CD4-positive, alpha-beta memory T cell (primary cell): ENCODE measurements around the gene EPHB4. TPM values are rescaled to one million over a fixed set of nuclear protein-coding genes. Genes with fewer than 3 reads are reported as not detected.
"Not testable (repeated sequence)": the region's sequence is repeated elsewhere in the genome, so short reads cannot be mapped to it uniquely, and the experiment has no call there.

Experiments used
- CTCF ChIA-PET: fragments of 350-600 bp; sonication (Branson Sonifier 250); formaldehyde crosslinking; loops from one replicate; lab custom pipeline; 2021; ENCODE audit warnings: inconsistent platforms; ENCODE audit not compliant: partially characterized antibody; lab: Charles Lee
- POLR2A ChIA-PET: fragments of 350-600 bp; sonication (Branson Sonifier 250); formaldehyde crosslinking; loops from one replicate; lab custom pipeline; 2021; ENCODE audit not compliant: partially characterized antibody; lab: Charles Lee
- DNase-seq, 5 donors: peaks; one replicate each; pipeline versions ENCODE4 v3.0.0 to v3.0.0-alpha.2; 2020 to 2022; ENCODE audit warnings: mixed read lengths in 1 of 5
- H3K27ac ChIP-seq: one replicate; pipeline ENCODE4 v1.7.0; 2013; ENCODE audit warnings: low read depth, low read length
- H3K27me3 ChIP-seq: 2 replicates; pipeline ENCODE4 v1.7.0; 2013; ENCODE audit warnings: mild to moderate bottlenecking, low read length, moderate library complexity; ENCODE audit not compliant: insufficient read depth
- H3K36me3 ChIP-seq: 2 replicates; pipeline ENCODE4 v1.7.0; 2013; ENCODE audit warnings: mild to moderate bottlenecking, low read length, moderate library complexity; ENCODE audit not compliant: insufficient read depth
- H3K4me1 ChIP-seq: 2 replicates; pipeline ENCODE4 v1.7.0; 2013; ENCODE audit warnings: mild to moderate bottlenecking, low read length, moderate library complexity; ENCODE audit not compliant: insufficient read depth
- H3K4me3 ChIP-seq, 2 donors: one replicate each; pipeline ENCODE4 v1.7.0; 2013; ENCODE audit warnings: low read length in 2 of 2, mild to moderate bottlenecking in 1 of 2
- H3K9me3 ChIP-seq, 2 donors: one replicate each; pipeline ENCODE4 v1.7.0; 2013; ENCODE audit warnings: low read length in 2 of 2, control low read depth in 1 of 2; ENCODE audit not compliant: control insufficient read depth in 1 of 2
- H3K27ac Mint-ChIP-seq, 7 donors: one replicate each; pipeline ENCODE4 v1.8.0; 2020 to 2021; ENCODE audit warnings: mixed read lengths in 7 of 7, mild to moderate bottlenecking in 6 of 7, inconsistent platforms in 3 of 7, moderate library complexity in 3 of 7
- H3K27me3 Mint-ChIP-seq, 2 donors: one replicate each; pipeline ENCODE4 v1.8.0; 2020 to 2021; ENCODE audit warnings: mixed read lengths in 2 of 2
- H3K36me3 Mint-ChIP-seq, 2 donors: one replicate each; pipeline ENCODE4 v1.8.0; 2020 to 2021; ENCODE audit warnings: mixed read lengths in 2 of 2, inconsistent platforms in 1 of 2, mild to moderate bottlenecking in 1 of 2
- H3K4me1 Mint-ChIP-seq, 4 donors: one replicate each; pipeline ENCODE4 v1.8.0; 2020 to 2021; ENCODE audit warnings: mixed read lengths in 4 of 4, mild to moderate bottlenecking in 1 of 4
- H3K4me3 Mint-ChIP-seq, 8 donors: one replicate each; pipeline ENCODE4 v1.8.0; 2020 to 2021; ENCODE audit warnings: mixed read lengths in 8 of 8, mild to moderate bottlenecking in 7 of 8, moderate library complexity in 6 of 8, inconsistent platforms in 3 of 8
- H3K9me3 Mint-ChIP-seq, 8 donors: one replicate each; pipeline ENCODE4 v1.8.0; 2020 to 2021; ENCODE audit warnings: mixed read lengths in 8 of 8, mild to moderate bottlenecking in 5 of 8, inconsistent platforms in 3 of 8, moderate library complexity in 1 of 8
- intact Hi-C: fragments of 100-400 bp; cut with micrococcal nuclease; formaldehyde crosslinking; loops from one replicate; pipeline ENCODE4 v1.15.1; 2023
- polyA plus RNA-seq, 2 donors: library from polyadenylated mRNA; unstranded; fragments of 300-500 nt; fragmentation: Illumina TruSeq; gene quantifications; one replicate each; pipeline ENCODE4 v1.2.3, GENCODE V29; 2021
- total RNA-seq, 2 experiments: library from RNA; stranded (reverse); gene quantifications; one replicate each; pipeline ENCODE4 v1.2.3, GENCODE V29; 2021

EPHB4 gene
- total and polyA plus RNA-seq, 4 experiments from 2014 or later, result 0.08 to 5.2 (median 3.3) TPM; not detected in 1

DNA sequence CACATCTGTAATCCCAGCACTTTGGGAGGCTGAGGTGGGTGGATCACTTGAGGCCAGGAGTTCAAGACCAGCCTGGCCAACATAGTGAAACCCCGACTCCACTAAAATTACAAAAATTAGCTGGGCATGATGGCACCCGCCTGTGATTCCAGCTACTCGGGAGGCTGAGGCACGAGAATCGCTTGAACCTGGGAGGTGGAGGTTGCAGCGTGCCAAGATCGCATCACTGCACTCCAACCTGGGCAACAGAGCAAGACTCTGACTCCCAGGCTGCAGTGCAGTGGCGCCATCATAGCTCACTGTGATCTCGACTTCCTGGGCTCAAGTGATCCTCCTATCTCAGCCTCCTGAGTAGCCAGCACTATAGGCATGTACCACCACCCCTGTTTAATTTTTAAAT is 27.6 kb upstream of the EPHB4 start:
- H3K27ac ChIP-seq, H3K36me3 ChIP-seq, H3K9me3 ChIP-seq, H3K9me3 Mint-ChIP-seq, H3K27me3 Mint-ChIP-seq, H3K27me3 ChIP-seq, DNase-seq, H3K4me3 Mint-ChIP-seq, H3K4me3 ChIP-seq: not testable (repeated sequence)
- intact Hi-C loops, result loop anchor here (5.0 kb wide), 1 partner anchor 163 kb away; the partner anchor contains the start of gene GIGYF1
- peaks cover 25% of the 10 kb centered on the region for H3K4me1 ChIP-seq
- Mint-ChIP-seq H3K36me3 (peaks cover 18 to 29% of the 10 kb centered on the region in 2 donors), H3K4me1 (peaks cover 11 to 36% (median 20%) of the 10 kb centered on the region in 4 donors), H3K27ac (peak overlapping the region in 2 of 7 donors; percentile 84 to 91)
- ChIA-PET CTCF (interaction anchor here (0.6 kb wide), 1 partner anchor 37 kb away, joined by 3 read pairs; no protein-coding TSS in a partner anchor), POLR2A (interaction anchor here (1.5 to 2.0 kb wide), 2 partner anchors 12 to 20 kb away, joined by 5 to 6 read pairs; partner anchors contain the start of genes SRRT and TRIP6)

DNA sequence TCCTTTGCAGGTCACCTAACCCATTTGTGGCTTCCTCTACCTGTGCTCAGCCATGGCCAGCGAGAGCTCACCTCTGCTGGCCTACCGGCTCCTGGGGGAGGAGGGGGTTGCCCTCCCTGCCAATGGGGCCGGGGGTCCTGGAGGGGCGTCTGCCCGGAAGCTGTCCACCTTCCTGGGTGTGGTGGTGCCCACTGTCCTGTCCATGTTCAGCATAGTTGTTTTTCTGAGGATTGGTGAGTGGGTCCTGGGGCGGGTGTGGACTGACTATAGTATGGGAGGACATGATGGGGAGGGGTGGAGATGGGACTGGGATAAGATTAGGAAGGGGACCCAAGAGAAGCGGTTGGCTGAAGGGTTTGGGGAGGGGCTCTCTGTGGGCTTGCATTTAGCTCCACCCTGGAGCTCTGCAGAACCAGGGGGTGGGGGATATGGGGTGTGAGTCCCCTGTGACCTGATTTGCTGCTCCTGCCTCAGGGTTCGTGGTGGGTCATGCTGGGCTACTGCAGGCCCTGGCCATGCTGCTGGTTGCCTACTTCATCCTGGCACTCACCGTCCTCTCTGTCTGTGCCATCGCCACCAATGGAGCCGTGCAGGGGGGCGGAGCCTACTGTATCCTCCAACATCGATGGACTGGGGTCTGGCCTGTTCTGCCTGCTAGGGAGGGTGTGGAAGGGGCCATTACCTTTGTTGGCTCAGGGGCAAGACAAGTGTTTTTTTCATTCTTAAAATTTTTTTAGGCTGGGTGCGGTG is 27.0 kb upstream of the EPHB4 start:
- POLR2A ChIA-PET, result interaction anchor here (1.5 to 2.9 kb wide), 2 partner anchors 21 to 149 kb away, joined by 6 to 33 read pairs; partner anchors contain the start of genes POP7 and SRRT

DNA sequence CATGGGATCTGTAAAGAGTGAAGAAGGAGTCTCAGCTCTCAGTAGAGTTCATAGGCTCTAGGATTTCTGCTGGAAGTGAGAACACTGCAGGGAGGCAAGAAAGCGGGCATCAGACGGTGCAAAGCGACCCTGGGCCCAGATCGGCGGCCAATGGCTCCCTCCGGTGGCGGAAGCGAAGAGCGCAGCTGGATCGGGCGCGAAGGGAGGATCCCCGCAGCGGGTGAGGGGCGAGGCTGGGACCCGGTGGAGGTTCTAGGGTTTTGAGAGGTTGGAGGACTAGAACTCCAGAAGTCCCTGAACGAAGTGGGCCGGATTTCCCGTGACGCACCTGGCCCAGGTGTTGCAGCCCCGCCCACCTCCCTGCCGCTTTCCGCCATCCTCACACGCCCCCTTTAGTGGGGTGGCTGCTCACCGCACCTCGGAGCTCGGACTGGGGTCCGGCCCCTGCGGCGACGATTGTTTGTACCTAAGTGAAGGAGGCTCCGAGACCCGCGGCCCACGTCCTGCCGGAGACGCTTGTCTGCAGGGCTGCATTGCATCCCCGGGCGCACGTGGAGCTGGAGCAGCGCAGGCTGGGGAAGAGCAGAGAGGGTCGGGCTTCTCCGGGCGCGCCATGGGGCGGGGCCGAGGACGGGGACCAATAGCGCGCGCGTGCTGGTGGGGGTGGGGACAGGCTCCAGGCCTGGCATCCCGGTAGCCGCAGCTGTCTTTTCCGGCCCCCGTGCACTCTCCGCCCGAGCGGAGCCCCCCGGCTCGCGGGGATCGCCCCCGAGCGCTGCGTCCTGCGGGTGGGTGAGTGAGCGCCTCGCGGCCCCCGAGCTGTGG is 24.9 kb upstream of the EPHB4 start, which contains the start of gene SLC12A9:
Gene SLC12A9 (plus strand): TSS at position 666 of the 825 bp plus-strand sequence. CDS start 1,485 bp downstream, outside the sequence.
- Histone ChIP-seq H3K4me3 (peak within 1 kb of the TSS; percentile 84 to 86), H3K27me3 (no peaks in the 10 kb centered on the region), H3K9me3 (no peaks in the 10 kb centered on the region), H3K4me1 (peaks cover 25% of the 10 kb centered on the region), H3K36me3 (no peaks in the 10 kb centered on the region), H3K27ac (peak within 1 kb of the TSS; percentile 51)
- Mint-ChIP-seq H3K36me3 (peaks cover 7 to 12% of the 10 kb centered on the region in 2 donors), H3K9me3 (peaks cover 0 to 4% (median 0%) of the 10 kb centered on the region in 8 donors), H3K4me1 (peaks cover 11 to 36% (median 20%) of the 10 kb centered on the region in 4 donors), H3K4me3 (peak within 1 kb of the TSS; percentile 88 to 96 (median 92)), H3K27me3 (no peaks in the 10 kb centered on the region), H3K27ac (peak within 1 kb of the TSS; percentile 88 to 95 (median 93))
- POLR2A ChIA-PET, result interaction anchor here (0.6 to 2.9 kb wide), 20 partner anchors 12 to 662 kb away, joined by 3 to 35 read pairs (median 4); partner anchors contain the start of genes FBXO24, LRCH4, POP7 and SRRT
- intact Hi-C loops, result loop anchor here (1.0 to 5.0 kb wide), 7 partner anchors 15 to 240 kb away; partner anchors contain the start of genes GIGYF1, MOSPD3 and UFSP1
- CTCF ChIA-PET, result interaction anchor here (0.6 to 4.4 kb wide), 26 partner anchors 10 to 424 kb away, joined by 3 to 62 read pairs (median 5); partner anchors contain the start of genes POP7, SRRT, TRIP6 and UFSP1
- peak; percentile 83 to 91 (median 88) for DNase-seq

More for the DNA sequence above, 27.0 kb upstream of the EPHB4 start:
- Histone ChIP-seq H3K27me3 (no peaks in the 10 kb centered on the region), H3K4me1 (peaks cover 25% of the 10 kb centered on the region), H3K4me3 (no peak overlapping the region), H3K9me3 (no peaks in the 10 kb centered on the region), H3K36me3 (peaks cover 7% of the 10 kb centered on the region), H3K27ac (no peak overlapping the region)
- intact Hi-C loops, result loop anchor here (5.0 kb wide), 1 partner anchor 162 kb away; the partner anchor contains the start of gene GIGYF1
- peak overlapping the region in 7 of 8 donors; percentile 39 to 96 (median 92) for H3K4me3 Mint-ChIP-seq
- peaks cover 11 to 36% (median 20%) of the 10 kb centered on the region in 4 donors for H3K4me1 Mint-ChIP-seq
- CTCF ChIA-PET, result interaction anchor here (0.6 to 4.4 kb wide), 5 partner anchors 10 to 289 kb away, joined by 3 to 30 read pairs (median 3); partner anchors contain the start of genes SRRT and UFSP1
- no peaks in the 10 kb centered on the region for H3K9me3 Mint-ChIP-seq
- H3K36me3 Mint-ChIP-seq, result peaks cover 12 to 23% of the 10 kb centered on the region in 2 donors
- H3K27ac Mint-ChIP-seq, result peak overlapping the region in 6 of 7 donors; percentile 5 to 91 (median 39)
- no peak for DNase-seq
- no peaks in the 10 kb centered on the region for H3K27me3 Mint-ChIP-seq

DNA sequence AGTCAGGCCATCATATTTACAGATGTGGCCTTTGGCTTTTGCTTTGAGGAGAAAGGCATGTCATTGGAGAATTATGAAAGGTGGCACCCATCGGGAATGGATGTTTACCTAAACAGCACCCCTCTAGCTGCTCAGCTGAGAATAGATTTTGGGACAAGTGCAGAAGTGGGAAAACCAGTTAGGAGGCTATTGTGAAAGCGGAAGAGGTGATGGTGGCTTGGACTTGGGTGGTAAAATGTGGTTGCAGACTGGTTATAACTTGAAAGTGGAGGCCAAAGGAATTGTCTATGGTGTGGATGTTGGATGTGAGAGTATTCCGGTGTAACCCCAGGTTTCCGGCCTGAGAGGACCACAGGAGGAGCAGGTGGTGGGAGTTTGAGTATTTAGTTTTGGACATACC is 20.0 kb upstream of the EPHB4 start:
- H3K27ac Mint-ChIP-seq, result peak overlapping the region in 1 of 7 donors; percentile 46
- no peaks in the 10 kb centered on the region for H3K9me3 ChIP-seq
- H3K4me1 Mint-ChIP-seq, result peaks cover 3 to 7% (median 4%) of the 10 kb centered on the region in 4 donors
- no peak overlapping the region for H3K27ac ChIP-seq
- ChIA-PET CTCF (interaction anchor here (1.5 kb wide), 1 partner anchor 10 kb away, joined by 4 read pairs; no protein-coding TSS in a partner anchor), POLR2A (no interaction called here)
- no peak overlapping the region for H3K4me3 Mint-ChIP-seq
- peaks cover 0 to 4% (median 0%) of the 10 kb centered on the region in 8 donors for H3K9me3 Mint-ChIP-seq
- no peaks in the 10 kb centered on the region for H3K27me3 ChIP-seq
- DNase-seq, result no peak
- no peaks in the 10 kb centered on the region for H3K36me3 ChIP-seq
- no peak overlapping the region for H3K4me3 ChIP-seq
- peaks cover 9% of the 10 kb centered on the region for H3K4me1 ChIP-seq
- no peaks in the 10 kb centered on the region for H3K27me3 Mint-ChIP-seq
- intact Hi-C loops, result no loop called here
- no peaks in the 10 kb centered on the region for H3K36me3 Mint-ChIP-seq

DNA sequence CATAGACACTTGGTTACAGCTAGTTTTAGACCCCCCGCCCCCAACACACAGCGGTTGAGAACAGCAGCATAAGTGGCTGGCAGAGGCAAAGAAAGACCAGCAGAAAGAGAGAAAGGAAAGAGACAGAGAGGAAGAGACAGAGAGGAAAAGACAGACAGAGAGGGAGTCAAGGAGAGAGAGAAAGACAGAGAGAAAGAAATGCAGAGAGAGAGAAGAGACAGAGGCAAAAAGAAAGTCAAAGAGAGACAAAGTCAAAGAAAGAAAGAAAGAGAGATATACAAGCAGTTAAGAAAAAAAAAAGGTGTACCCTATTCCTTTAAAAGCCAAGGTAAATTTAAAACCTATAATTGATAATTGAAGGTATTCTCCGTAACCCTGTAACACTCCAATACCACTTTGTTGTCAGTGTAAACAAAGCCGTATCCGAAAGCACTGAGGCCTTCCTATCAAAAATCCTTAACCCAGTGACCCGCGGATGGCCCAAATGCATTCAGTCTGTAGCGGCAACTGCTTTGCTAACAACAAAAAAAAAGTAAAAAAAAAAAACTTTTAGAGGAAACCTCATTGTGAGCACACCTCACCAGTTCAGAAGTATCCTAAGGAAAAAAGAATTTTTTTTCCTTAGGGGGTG is 13.3 kb upstream of the EPHB4 start:
- H3K9me3 Mint-ChIP-seq, result no peaks in the 10 kb centered on the region
- no peaks in the 10 kb centered on the region for H3K9me3 ChIP-seq
- POLR2A ChIA-PET, result no interaction called here
- H3K36me3 Mint-ChIP-seq, result no peaks in the 10 kb centered on the region
- no peak overlapping the region for H3K4me3 ChIP-seq
- intact Hi-C loops, result no loop called here
- H3K27ac Mint-ChIP-seq, result no peak overlapping the region
- H3K27me3 Mint-ChIP-seq, result no peaks in the 10 kb centered on the region
- H3K27ac ChIP-seq, result no peak overlapping the region
- peaks cover 9% of the 10 kb centered on the region for H3K4me1 ChIP-seq
- CTCF ChIA-PET, result interaction anchor here (3.5 kb wide), 1 partner anchor 11 kb away, joined by 17 read pairs; the partner anchor contains the start of gene SLC12A9
- no peak for DNase-seq
- H3K4me3 Mint-ChIP-seq, result no peak overlapping the region
- peaks cover 1 to 14% (median 7%) of the 10 kb centered on the region in 4 donors for H3K4me1 Mint-ChIP-seq
- no peaks in the 10 kb centered on the region for H3K27me3 ChIP-seq
- no peaks in the 10 kb centered on the region for H3K36me3 ChIP-seq

DNA sequence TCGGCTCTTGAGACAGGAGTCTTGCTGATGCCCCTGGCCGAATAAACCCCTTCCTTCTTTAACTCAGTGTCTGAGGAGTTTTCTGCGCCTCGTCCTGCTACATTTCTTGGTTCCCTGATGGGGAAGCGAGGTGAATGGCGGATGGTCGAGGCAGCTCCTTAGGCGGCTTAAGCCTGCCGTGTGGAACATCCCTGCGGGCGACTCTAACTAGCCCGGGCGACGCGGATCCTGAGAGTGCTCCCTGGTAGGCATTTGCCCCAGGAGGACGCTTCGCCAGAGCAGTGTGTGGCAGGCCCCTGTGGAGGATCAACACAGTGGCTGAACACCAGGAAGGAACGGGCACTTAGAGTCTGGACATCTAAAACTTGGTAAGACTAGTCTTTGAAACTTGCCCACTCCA is 12.0 kb upstream of the EPHB4 start:
- no peak for DNase-seq
- Mint-ChIP-seq H3K4me3 (no peak overlapping the region), H3K9me3 (no peaks in the 10 kb centered on the region), H3K27me3 (no peaks in the 10 kb centered on the region), H3K27ac (no peak overlapping the region), H3K36me3 (no peaks in the 10 kb centered on the region), H3K4me1 (peaks cover 2 to 15% (median 7%) of the 10 kb centered on the region in 4 donors)
- no peak overlapping the region for H3K27ac ChIP-seq
- no peaks in the 10 kb centered on the region for H3K27me3 ChIP-seq
- no peaks in the 10 kb centered on the region for H3K9me3 ChIP-seq
- CTCF ChIA-PET, result interaction anchor here (0.7 kb wide), 1 partner anchor 13 kb away, joined by 3 read pairs; the partner anchor contains the start of gene SLC12A9
- intact Hi-C loops, result loop anchor here (5.0 kb wide), 1 partner anchor 48 kb away; the partner anchor contains the start of gene UFSP1
- no peak overlapping the region for H3K4me3 ChIP-seq
- H3K4me1 ChIP-seq, result peaks cover 9% of the 10 kb centered on the region
- POLR2A ChIA-PET, result no interaction called here
- no peaks in the 10 kb centered on the region for H3K36me3 ChIP-seq
